HuH-7 (cell line): ENCODE measurements around the gene VAV1.
A peak's percentile ranks its signal among the peaks of the same experiment; 100 is the strongest.
"Not testable (repeated sequence)": the region's sequence is repeated elsewhere in the genome, so short reads cannot be mapped to it uniquely, and the experiment has no call there.

Experiments used
- DNase-seq: peaks from one replicate; pipeline ENCODE4 v3.0.0; 2011; ENCODE audit warnings: low spot score

VAV1 gene

GRCh38 chr19:6760606-6761005 lies 11.9 kb upstream of the VAV1 start:
- DNase-seq, result no peak

GRCh38 chr19:6761053-6761676 lies 11.3 kb upstream of the VAV1 start:
- DNase-seq, result no peak

DNA sequence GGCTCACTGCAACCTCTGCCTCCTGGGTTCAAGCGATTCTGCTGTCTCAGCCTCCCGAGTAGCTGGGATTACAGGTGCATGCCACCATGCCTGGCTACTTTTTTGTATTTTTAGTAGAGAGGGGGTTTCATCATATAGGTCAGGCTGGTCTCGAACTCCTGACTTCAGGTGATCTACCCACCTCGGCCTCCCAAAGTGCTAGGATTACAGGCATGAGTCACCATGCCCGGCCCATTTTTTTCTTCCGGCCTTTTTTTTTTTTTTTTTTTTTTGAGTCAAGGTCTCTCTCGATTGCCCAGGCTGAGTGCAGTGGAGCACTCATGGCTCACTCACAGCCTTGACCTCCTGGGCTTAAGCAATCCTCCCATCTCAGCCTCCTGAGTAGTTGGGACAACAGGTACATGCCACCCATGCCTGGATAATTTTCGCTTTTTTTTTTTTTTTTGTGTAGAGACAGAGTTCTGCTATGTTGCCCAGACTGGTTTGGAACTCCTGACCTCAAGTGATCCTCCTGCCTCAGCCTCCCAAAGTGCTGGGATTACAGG lies 10.2 kb upstream of the VAV1 start:
- DNase-seq, result not testable (repeated sequence)

- DNase-seq, result no peak
These were observed 6.7 kb upstream of the VAV1 start for GRCh38 chr19:6765738-6766356.

DNA sequence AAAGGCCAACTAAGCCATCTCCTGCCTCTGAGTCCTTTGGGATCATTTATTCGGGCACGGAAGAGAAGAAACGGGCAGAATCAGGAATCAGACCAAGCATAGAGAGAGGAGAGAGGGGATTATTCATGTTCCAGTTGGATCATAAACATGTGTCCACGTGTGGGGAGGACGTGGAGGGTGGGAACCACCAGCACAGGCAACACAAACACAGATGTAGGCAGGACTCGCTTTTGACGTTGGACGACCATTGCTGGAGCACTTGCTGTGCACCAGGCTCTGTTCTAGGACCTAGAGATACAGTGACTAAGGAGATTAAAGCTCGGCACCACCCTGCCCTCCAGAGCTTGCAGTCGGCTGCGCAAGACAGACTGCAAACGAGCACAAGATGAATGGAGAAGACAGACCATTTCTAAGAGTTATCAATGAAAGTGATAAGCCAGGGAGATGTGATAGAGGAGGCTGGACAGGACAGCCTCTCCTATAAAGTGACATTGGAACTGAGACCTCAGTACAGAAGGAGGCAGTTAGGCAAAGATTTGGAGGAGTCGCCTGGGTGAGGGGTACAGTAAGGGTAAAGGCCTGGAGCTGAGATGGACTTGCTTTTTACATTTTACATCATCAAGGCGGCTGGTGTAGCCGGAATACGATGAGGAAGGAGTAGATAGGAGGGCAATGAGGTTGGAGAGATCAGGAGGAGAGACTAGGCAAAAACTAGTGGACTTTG lies 6.0 kb upstream of the VAV1 start:
- no peak for DNase-seq

GRCh38 chr19:6767081-6767356 lies 5.5 kb upstream of the VAV1 start:
- DNase-seq, result no peak

DNA sequence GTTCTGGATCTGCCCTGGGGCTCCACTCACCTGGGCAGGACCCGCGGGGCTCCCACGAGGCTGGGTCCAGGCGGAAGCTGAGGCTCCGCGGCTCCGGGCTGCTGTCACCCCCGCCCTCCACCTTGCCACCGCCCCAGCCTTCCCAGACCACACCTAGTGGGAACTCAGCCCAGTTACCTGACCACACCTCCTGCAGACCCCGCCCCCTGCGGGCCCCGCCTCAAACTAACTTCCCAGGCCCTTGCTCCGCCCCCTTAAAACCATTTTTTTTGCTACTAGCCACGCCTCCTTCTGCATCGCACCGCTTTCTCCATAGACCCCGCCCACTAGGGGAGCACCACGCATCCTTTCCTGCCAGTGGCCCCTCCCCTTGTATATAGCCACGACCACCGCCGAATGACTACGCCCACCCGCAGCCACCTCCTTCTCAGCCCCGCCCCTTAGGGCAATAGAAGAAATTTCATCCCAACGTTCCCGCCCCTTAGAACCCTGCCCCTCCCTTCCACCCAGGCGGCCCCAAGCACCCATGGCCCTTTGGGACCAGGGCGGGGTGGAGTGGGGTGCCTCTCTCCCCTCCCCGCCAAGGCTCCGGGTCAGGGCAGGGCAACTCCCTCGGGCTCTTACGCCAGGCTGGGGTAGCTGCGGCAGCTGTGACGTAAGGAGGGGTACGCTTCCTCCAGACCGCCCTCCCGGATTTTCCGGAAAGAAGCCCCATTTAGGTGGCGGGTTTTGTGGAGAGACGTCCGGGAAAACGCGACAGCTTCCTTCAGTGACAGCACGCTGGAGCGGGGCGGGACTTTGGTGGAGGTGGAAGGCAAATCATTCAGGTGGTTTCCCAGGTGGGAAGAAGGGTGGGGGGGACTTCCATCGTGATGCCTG lies 4.9 kb upstream of the VAV1 start, which contains the start of gene SH2D3A:
SH2D3A (minus strand) TSS at position 79 of the 879 bp plus-strand sequence. CDS start 3,687 bp downstream, outside the sequence.
- DNase-seq, result peak; percentile 67

GRCh38 chr19:6768236-6768785 lies 4.2 kb upstream of the VAV1 start:
- DNase-seq, result no peak

- DNase-seq, result peak; percentile 75
These were observed 3.4 kb upstream of the VAV1 start for GRCh38 chr19:6769006-6769619.

DNA sequence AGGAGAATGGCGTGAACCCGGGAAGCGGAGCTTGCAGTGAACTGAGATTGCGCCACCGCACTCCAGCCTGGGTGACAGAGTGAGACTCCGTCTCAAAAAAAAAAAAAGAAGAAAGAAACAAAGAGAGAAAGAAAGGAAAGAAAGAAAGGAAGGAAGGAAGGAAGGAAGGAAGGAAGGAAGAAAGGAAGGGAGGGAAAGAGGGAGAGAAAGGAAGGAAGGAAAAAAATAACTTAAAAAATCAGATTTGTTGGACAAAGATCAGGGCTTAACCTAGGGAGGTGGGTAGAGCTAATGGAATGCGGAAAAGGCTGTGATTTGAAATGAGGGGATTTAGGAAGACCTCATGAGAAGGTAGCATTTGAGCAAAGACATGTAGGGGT lies 870 bp upstream of the VAV1 start:
- DNase-seq, result not testable (repeated sequence)

DNA sequence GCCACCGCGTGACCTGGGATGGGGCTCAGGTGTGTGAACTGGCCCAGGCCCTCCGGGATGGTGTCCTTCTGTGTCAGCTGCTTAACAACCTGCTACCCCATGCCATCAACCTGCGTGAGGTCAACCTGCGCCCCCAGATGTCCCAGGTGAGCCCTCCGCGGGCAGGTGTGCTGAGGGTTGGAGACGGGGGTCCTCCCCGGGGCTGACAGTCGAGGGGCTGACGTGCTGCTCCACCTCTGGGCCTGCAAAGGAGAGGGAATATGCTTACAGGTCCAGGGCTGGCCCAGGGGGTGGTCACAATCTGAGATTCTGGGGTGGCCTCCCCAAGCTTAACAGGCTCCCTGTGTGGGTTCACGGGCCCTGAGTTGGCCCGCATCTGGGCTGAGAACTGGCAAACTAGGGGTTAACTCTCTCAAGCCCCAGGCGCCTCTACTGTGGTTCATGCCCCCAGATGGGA lies 386 bp downstream of the VAV1 start:
- DNase-seq, result no peak

- no peak for DNase-seq
These were observed 919 bp downstream of the VAV1 start for GRCh38 chr19:6773323-6773931.

- DNase-seq, result no peak
These were observed 2.6 kb downstream of the VAV1 start for GRCh38 chr19:6774821-6775707.

DNA sequence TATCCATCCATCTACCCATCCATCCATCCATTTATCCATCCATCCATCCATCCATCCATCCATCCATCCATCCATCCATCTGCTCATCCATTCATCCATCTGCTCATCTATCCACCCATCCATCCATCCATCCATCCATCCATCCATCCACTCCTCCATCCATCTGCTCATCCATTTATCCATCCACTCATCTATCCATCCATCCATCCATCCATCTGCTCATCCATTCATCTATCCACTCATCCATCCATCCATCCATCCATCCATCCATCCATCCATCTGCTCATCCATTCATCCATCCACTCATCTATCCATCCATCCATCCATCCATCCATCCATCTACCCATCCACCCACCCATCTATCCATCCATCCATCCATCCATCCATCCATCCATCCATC lies 3.5 kb downstream of the VAV1 start:
- not testable (repeated sequence) for DNase-seq

DNA sequence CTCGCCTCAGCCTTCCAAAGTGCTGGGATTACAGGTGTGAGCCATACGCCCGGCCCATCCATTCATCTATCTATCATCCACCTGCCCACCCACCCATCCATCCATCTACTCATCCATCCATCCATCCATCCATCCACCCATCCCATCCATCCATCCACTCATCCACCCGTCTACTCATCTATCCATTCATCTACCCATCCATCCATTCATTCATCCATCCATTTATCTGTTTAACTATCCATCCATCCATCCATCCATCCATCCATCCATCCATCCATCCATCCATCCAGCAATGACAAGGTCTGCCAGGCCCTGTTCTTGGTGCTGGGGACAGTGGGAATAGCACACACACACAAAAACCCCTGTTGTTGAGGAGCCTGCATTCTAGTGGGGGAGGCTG lies 4.5 kb downstream of the VAV1 start:
- no peak for DNase-seq

DNA sequence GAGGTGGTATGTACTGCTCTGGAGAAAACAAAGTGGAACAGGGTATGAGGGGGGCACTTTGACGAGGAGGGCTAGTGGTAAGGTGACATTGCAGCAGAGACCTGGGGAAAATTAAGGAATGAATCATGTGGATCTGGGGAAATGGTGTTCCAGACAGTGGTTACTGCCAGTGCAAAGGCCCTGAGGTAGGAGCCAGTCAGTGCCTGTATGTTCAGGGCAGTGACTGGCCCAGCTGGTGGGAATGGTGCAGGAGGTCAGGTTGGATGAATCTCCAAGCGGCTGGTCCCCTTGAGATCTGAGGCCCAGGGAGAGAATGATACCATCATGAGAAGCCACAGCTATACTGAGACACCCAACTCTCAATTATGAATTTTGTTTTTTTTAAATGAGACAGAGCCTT lies 4.9 kb downstream of the VAV1 start:
- no peak for DNase-seq

DNA sequence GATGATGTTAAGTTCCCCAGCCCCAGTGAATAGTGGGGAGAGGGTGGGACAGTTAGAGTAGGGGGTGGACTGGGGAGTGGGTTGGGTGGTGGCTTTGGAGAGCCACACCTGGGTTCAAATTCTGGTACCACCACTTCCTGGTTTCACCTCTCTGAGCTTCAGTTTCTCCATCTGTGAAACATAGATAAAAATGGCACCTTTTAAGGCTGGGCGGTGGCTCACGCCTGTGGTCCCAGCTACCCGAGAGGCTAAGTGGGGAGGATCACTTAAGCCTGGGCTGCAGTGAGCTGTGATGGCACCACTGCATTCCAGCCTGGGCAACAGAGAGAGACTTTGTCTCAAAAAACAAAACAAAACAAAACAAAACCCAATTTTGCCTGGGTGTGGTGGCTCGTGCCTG lies 5.9 kb downstream of the VAV1 start:
- DNase-seq, result no peak

- DNase-seq, result no peak
These were observed 6.7 kb downstream of the VAV1 start for GRCh38 chr19:6779206-6779605.

DNA sequence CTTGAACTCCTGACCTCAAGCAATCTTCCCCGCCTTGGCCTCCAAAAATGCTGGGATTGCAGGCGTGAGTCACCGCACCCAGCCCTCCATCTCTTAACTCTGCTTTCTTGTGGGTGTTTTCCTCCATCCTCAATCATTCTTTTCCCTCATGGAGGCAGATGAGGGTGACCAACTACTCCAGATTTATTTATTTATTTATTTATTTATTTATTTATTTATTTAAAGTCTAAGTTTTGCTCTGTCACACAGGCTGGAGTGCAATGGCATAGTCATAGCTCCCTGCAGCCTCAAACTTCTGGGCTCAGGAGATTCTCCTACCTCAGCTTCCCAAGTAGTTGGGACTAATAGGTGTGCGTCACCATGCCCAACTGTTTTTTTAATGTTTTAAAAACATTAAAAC lies 14.9 kb downstream of the VAV1 start:
- DNase-seq, result no peak

- DNase-seq, result no peak
These were observed 16.4 kb downstream of the VAV1 start for GRCh38 chr19:6788896-6789295.
